ENCODE results near the gene SH3PXD2A. TPM values are rescaled to one million over a fixed set of nuclear protein-coding genes. Genes with fewer than 3 reads are reported as not detected.

The SH3PXD2A gene
- total RNA-seq, 1 donor from 2014 or later = 12.2 TPM

DNA sequence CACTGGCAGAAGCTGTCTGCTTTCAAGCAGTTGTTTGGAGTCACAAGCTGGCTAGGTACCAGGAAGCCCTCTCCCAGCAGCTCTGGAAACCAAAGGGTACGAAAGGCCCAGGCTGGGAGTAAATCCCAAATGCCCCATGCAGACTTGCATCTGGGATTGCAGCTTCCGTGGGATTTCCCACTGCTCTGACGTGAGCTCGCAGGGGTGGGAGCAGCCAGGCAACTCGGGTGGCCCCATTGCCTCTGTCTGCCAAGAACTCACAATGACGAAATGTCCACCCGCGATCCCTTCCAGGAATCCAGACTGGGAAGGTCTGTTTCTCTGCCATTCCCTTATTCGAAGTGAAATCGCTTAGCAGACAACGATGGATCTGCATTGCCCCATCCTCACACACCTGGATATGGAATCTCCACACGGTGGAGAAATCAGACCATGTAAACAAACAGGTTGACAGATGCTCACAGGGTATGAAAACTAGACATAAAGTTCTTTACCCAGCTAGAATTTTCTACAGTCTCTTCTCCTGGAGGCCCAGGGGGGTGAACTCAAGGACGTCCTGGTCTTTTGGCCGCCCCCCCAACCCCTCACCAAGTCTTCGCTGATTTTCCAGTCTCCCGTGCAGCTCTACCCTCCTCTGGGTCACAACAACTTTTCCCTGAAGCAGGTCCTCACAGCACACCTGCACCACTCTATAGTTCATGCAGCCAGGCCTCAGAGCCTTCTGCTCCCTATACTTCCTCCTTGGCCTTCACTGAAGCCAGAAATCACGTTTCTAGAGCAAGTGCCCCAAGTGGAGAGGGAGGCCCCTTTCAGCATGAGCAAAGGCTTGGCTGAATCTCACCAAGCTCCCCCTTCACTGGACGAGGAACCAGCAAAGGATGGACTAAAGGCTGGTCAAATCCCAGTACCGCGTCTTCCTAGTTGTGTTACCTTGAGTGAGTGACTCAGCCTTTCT lies 20.0 kb downstream of the SH3PXD2A start:
- TF ChIP-seq, protein P1, sequence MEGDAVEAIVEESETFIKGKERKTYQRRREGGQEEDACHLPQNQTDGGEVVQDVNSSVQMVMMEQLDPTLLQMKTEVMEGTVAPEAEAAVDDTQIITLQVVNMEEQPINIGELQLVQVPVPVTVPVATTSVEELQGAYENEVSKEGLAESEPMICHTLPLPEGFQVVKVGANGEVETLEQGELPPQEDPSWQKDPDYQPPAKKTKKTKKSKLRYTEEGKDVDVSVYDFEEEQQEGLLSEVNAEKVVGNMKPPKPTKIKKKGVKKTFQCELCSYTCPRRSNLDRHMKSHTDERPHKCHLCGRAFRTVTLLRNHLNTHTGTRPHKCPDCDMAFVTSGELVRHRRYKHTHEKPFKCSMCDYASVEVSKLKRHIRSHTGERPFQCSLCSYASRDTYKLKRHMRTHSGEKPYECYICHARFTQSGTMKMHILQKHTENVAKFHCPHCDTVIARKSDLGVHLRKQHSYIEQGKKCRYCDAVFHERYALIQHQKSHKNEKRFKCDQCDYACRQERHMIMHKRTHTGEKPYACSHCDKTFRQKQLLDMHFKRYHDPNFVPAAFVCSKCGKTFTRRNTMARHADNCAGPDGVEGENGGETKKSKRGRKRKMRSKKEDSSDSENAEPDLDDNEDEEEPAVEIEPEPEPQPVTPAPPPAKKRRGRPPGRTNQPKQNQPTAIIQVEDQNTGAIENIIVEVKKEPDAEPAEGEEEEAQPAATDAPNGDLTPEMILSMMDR (IDR thresholded peaks at IDR 0.05; ENCODE audit: insufficient read depth, low read length, poor library complexity, severe bottlenecking) = no peak
- no peaks in the 10 kb centered on the region for H3K27me3 ChIP-seq (ENCODE audit: control insufficient read depth, insufficient read depth, low read length)

GRCh38 chr10:103834436-103835095 lies 20.8 kb downstream of the SH3PXD2A start:
- Histone ChIP-seq H3K36me3 (ENCODE audit: control insufficient read depth, insufficient read depth, low read length) (no peaks in the 10 kb centered on the region), H3K27me3 (ENCODE audit: control insufficient read depth, insufficient read depth, low read length) (no peaks in the 10 kb centered on the region), H3K4me3 (ENCODE audit: low read depth, low read length) (no peak overlapping the region)
- TF ChIP-seq, protein P1 (IDR thresholded peaks at IDR 0.05; ENCODE audit: insufficient read depth, low read length, poor library complexity, severe bottlenecking) = no peak
- no peak for DNase-seq (ENCODE audit: low read depth)

More for the DNA sequence above, 20.0 kb downstream of the SH3PXD2A start:
- no peak for DNase-seq (ENCODE audit: low read depth)
- Histone ChIP-seq H3K36me3 (ENCODE audit: control insufficient read depth, insufficient read depth, low read length) (no peaks in the 10 kb centered on the region), H3K4me3 (ENCODE audit: low read depth, low read length) (no peak overlapping the region)

DNA sequence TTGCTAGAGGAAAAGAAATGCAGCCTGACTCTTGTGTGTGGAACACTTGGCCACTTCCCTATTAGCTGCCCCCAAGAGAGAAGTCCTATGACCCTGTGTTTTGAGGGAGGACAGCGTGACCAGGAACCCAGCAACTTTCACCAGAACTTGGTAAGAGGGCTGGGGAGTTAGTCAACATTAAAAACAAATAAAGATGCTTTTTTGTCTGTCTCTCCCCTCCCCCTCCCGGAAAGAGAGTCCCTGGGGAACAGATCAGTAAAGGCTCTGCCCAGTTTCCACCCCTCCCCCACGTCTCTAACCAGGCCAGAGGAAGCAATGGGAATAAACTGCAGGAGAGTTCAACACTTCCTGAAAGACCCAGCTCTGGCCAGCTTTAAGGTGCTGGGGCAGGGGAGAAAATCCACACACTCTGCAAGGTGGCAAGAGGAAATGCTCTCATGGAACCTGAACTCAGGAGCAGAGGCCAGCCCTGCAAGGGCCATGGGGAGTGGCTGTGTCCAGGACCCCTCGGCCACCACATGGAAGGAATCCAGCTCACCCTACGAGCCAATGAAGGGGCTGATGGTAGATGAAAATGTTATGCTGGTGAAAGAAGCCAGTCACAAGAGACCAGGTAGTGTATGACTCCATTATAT lies 21.5 kb downstream of the SH3PXD2A start:
- H3K36me3 ChIP-seq (ENCODE audit: control insufficient read depth, insufficient read depth, low read length) = no peaks in the 10 kb centered on the region

DNA sequence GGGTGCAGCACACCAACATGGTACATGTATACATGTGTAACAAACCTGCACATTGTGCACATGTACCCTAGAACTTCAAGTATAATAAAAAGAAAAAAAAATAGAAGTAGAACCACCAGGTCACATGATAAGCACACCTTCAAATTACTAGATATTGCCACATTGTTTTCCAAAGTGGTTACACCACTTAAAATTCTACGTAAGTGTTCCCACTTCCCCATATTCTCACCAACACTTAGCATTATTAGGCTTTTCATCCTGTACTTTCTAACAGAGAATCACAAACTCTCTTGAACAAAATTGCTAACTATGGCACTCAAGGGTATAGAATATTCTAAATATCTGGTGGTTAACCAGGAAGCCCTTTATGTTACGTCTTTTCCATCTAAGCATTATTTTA lies 22.6 kb downstream of the SH3PXD2A start:
- no peaks in the 10 kb centered on the region for H3K27me3 ChIP-seq (ENCODE audit: control insufficient read depth, insufficient read depth, low read length)
- H3K36me3 ChIP-seq (ENCODE audit: control insufficient read depth, insufficient read depth, low read length) = no peaks in the 10 kb centered on the region
- no peak overlapping the region for H3K4me3 ChIP-seq (ENCODE audit: low read depth, low read length)
- TF ChIP-seq, protein P1 (IDR thresholded peaks at IDR 0.05; ENCODE audit: insufficient read depth, low read length, poor library complexity, severe bottlenecking) = no peak
- DNase-seq (ENCODE audit: low read depth) = no peak

More for the DNA sequence above, 21.5 kb downstream of the SH3PXD2A start:
- Histone ChIP-seq H3K4me3 (ENCODE audit: low read depth, low read length) (no peak overlapping the region), H3K27me3 (ENCODE audit: control insufficient read depth, insufficient read depth, low read length) (no peaks in the 10 kb centered on the region)
- TF ChIP-seq, protein P1 (IDR thresholded peaks at IDR 0.05; ENCODE audit: insufficient read depth, low read length, poor library complexity, severe bottlenecking) = no peak
- DNase-seq (ENCODE audit: low read depth) = no peak

GRCh38 chr10:103829838-103830465 lies 25.4 kb downstream of the SH3PXD2A start:
- H3K36me3 ChIP-seq (ENCODE audit: control insufficient read depth, insufficient read depth, low read length) = no peaks in the 10 kb centered on the region
- TF ChIP-seq, protein P1 (IDR thresholded peaks at IDR 0.05; ENCODE audit: insufficient read depth, low read length, poor library complexity, severe bottlenecking) = no peak

More at GRCh38 chr10:103829838-103830465, 25.4 kb downstream of the SH3PXD2A start:
- Histone ChIP-seq H3K27me3 (ENCODE audit: control insufficient read depth, insufficient read depth, low read length) (no peaks in the 10 kb centered on the region), H3K4me3 (ENCODE audit: low read depth, low read length) (no peak overlapping the region)
- no peak for DNase-seq (ENCODE audit: low read depth)
